Embryonic facial prominence (tissue), 1 donor: ENCODE data around the gene FKBP1B.
"Not testable (repeated sequence)": the region's sequence is repeated elsewhere in the genome, so short reads cannot be mapped to it uniquely, and the experiment has no call there.

Source experiments
- DNase-seq: peaks from one replicate; pipeline ENCODE4 v3.0.0-alpha.2; 2016; ENCODE audit errors: extremely low spot score

The FKBP1B gene

DNA sequence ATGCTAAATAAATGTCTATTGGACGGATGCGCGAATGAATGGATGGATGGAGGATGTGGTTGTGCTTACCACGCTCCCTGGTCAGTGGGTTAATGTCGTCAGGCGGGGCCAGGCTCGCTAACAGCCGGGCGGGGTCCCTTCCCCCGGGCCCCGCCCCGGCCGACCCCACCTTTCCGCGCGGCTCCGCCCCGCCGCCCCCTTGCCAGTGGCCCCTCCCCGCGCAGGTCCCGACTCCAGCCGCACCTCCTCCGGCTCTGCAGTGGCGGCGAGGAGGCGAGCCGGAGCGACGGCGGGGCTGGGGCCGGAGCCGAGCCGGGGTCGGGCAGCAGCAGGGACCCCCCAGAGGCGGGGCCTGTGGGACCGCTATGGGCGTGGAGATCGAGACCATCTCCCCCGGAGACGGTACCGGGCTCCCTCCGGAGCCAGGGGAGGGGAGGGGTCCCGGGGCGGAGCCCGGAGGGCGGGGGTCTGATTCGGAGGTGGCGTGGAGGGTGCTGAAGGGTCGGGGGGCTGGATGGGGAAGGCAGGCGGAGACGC is at the start of gene FKBP1B:
Gene FKBP1B, plus strand, starts transcription at position 257 of the 537 bp plus-strand sequence. Its CDS starts 109 bp downstream, at position 366.
- no peak for DNase-seq

DNA sequence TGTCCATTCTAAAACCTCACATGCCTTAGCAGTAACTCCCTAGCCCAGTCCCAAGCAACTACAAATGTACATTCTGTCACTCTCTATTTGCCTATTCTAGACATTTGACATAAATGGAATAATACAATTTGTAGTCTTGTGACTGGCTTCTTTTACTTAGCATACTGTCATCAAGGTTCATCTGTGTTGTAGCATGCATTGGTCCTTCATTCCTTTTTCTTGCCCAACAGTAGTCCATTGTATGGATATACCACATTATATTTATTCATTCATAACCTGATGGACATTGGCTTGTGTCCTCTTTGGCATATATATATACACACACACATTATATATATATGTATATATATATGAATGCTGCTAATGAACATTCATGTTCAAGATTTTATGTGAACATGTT is 41.8 kb upstream of the FKBP1B start:
- DNase-seq: no peak

- DNase-seq: no peak
These were observed 40.7 kb upstream of the FKBP1B start for GRCh38 chr2:24008672-24009366.

DNA sequence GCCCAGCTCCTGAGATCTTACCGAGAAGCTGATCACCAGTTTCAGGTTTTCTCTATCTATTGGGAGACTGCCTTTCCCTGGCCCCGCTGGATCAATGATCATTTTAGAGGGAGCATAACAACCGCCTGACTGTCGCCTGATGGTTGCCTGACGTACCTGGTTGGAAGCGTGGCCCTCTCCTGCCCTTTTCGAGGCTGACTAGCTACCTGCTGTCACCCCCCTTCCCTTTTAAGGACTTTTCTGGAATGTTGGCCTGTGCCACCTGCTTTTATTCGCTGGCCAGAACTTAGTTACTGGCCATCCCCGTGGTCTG is 40.2 kb upstream of the FKBP1B start:
- no peak for DNase-seq

- DNase-seq: no peak
These were observed 39.7 kb upstream of the FKBP1B start, which contains the start of gene MFSD2B for GRCh38 chr2:24009680-24010476. Gene MFSD2B (plus strand): TSS chr2:24010085. CDS start chr2:24010097, 12 bp downstream.

DNA sequence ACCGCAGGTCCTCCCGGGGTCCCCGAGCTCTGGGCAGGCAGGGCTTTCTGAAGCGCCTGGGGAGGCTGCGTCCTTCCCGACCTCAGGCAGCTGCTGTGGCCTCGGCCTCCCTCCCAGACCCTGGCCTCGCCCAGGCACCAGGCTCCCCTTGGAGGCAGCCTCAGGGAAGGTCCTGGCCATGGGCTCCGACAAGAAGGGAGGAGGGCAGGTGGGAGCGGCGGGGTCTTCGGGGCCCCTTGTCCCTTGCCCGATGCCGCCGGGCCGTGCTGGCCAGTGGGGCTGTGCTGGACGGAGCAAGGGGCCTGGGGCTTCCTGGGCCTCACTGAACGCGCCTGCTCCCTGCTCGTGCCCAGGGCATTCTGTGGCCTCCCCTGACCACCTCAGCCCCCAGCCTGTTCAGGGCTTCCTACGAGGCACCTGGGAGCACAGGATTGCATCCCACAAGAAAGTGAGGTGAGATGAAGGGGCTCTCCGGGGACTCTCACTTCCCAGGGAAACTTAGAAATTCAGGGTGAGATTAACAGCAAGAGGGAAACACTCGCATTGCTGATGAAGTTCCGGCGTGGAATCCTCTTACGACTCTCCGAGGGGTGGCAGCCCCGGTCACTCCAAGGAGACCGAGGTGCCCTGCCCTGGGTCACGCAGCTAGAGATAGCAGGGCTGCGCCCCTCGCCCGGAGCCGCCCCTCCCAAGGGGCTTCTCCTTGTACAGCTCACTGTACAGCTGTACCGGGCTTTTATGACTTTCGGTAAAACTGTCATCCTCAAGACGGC is 38.9 kb upstream of the FKBP1B start:
- DNase-seq: no peak

DNA sequence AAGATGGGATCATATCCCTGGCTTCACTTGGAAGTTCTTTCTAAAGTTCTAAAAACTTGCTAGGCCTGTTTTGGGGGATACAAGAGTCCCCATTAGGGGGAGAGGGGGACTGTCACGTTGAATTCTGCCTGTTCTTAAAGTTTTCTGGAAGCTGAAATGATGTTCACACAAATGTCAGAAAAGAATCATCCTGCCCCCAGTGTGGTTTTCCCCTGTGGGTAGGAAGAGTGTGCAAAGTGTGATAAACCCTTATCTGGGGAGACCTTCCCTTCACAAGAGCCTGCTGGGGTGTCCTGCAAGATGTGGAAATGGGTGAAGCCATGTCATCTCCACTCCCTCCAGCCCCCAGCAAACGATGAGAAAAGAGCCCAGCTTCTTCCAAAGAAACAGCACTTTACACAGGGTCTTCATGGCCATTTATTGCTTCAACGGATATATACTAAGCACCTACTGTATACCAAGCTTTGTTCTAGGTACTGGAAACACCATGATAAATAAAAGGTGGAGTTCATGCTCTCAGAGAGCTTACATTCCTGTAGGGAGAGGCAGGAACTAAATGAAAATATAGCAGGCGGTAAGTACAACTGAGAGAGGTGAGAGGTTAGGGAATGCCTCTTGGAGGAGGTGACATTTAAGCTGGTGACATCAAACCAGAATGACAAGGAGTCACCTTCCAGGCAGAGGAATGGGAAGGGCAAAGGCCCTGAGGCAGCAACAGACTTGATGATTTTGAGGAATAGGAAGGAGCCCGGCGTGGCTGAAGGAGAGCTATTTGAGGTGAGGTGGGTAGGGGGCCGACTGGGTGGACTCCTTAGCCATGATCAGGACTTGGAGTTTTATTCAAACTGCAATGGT is 38.1 kb upstream of the FKBP1B start:
- no peak for DNase-seq

DNA sequence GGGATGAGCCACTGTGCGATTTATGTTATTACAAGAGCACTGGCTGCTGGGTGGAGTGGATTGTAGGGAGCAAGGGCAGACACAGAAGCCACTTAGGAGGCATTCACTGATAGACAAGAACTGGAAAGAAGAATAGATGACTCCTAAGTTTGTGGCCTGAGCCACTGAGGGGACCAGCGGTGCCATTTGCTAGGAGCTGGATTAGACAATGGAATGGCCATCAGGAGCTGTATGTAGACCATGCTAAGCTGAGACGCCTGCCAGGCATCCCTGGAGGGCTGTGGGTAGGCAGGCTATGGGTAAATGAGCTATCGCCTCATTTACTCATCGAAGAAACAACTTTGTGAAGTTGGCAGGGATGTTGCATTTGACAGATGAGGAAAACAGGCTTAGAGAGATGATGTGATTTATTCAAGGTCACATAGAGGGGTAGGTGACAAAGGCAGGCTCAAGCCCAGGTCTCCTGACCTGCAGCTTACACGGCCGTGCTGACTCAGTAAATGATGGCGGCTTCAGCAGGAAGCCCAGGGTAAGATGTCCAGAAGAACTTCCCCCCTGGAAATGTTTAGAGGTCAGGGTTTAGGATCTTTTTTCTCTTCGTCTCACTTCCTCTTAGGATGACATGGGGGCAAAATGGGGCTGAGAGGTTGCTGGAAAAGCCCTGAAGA is 36.9 kb upstream of the FKBP1B start:
- no peak for DNase-seq

GRCh38 chr2:24014902-24015301 is 34.6 kb upstream of the FKBP1B start:
- not testable (repeated sequence) for DNase-seq

DNA sequence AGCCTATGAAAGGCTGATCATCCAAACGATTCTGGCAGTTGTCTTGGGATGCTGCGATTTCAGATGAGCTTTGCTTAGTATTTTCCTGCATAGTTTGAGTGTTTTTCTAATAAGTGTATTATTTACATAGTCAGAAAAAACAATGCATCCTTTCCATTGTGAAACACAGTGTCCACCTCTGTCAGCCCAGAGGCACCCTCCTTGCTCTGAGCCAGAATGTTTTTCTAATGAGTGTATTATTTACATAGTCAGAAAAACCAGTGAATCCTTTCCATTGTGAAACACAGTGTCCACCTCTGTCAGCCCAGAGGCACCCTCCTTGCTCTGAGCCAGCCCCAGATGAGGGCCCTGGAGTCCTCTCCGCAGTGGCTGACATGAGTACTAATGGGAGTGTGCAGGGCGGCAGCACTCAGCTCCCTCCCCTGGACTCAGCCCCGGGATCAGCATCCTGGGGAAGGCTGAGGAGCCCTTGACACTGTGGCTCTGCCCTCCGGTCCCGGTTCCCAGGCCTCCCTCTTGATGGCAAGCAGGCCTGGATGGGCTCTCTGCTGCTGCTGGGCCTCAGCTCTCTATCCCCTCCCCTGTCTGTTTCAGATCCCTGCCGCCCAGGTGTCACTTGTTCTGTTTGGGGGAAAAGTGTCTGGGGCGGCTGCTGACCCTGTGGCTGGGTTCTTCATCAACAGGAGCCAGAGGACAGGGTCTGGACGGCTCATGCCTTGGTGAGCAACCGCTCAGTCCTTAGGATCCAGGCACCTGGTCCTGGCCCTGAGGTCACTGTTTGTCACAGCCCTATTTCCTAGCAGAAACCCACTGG is 33.8 kb upstream of the FKBP1B start:
- no peak for DNase-seq

GRCh38 chr2:24016376-24016761 is 33.2 kb upstream of the FKBP1B start:
- no peak for DNase-seq

DNA sequence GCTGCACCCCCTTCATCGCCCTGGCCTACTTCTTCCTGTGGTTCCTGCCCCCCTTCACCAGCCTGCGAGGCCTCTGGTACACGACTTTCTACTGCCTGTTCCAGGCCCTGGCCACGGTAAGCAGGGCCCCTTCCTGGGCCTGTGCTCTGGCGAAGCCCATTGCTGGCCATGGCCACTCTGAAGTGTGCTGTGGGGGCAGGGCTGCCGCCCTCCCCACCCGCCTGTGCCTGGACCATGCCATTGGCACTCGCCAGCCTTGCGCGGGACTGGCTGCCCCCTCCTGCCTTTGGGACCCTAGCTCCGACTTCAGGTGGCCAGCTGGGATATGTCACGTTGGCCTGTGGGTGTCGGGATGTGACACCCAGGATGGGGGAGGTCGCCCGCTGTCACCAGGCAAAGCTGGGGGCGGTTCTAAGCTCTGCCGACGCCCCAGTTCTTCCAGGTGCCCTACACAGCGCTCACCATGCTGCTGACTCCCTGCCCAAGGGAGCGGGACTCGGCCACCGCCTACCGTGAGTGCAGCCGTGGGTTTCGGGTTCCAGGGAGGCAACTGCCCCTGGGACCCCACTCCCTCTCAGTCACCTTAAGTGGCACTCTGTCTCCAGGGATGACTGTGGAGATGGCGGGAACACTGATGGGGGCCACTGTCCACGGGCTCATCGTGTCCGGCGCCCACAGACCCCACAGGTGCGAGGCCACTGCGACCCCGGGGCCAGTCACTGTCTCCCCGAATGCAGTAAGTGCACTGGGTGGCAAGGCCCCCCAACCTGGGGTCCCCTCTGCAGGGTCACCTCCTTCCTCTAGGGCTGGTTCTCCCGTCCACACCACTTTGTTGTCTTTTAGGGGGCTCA is 32.5 kb upstream of the FKBP1B start:
- DNase-seq: no peak

DNA sequence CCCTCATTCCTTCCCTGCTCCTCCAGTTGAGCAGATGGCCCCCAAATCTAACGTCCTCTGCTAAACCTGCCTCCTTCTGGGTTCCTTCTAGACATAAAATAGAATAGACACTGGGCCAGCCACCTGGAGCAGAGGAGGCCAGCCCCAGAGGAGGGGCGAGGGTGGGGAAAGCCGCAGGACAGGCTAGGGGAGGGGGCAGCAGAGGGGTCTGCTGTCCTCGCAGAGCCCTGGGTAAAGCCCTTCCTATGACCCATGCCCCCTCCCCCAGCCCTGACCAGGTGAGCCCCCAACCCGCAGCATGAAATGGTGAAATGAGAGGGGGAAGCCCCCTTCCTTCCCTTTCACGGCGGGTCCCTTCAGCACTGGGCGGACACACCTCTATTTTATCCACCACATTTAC is 31.8 kb upstream of the FKBP1B start:
- no peak for DNase-seq

GRCh38 chr2:24018241-24018640 is 31.3 kb upstream of the FKBP1B start:
- no peak for DNase-seq

GRCh38 chr2:24019729-24020128 is 29.8 kb upstream of the FKBP1B start:
- no peak for DNase-seq

- DNase-seq: no peak
These were observed 29.3 kb upstream of the FKBP1B start for GRCh38 chr2:24020244-24020643.

- DNase-seq: no peak
These were observed 28.2 kb upstream of the FKBP1B start for GRCh38 chr2:24021122-24021998.
